HEK293 (cell line): Measurements from ENCODE around the gene ARHGAP26.

ENCODE experiments used
- CTCF ChIA-PET: fragments of 350-600 bp; formaldehyde crosslinking; extraction: SDS; loops from one replicate; lab custom pipeline; 2021; ENCODE audit warnings: antibody characterized with exemption; lab: Yijun Ruan, JAX
- POLR2A ChIA-PET: fragments of 300-600 bp; formaldehyde crosslinking; extraction: SDS; loops from one replicate; lab custom pipeline; 2020; ENCODE audit warnings: antibody characterized with exemption, inconsistent platforms; lab: Yijun Ruan, JAX
- H3K27ac ChIP-seq: fragments of 200-500 bp; sonication (Bioruptor generic); 2 replicates; pipeline ENCODE4 v1.5.1; 2014; ENCODE audit warnings: low read depth, low read length, control low read depth, inconsistent platforms; ENCODE audit errors: extremely low read depth
- H3K36me3 ChIP-seq, 2 experiments: fragments of 200-500 bp in 1 of 2; sonication (Bioruptor generic) in 1 of 2; 1 replicate in 1 of 2; 2 replicates in 1 of 2; pipeline ENCODE4 v1.5.1; 2014 to 2017; ENCODE audit warnings: inconsistent platforms in 2 of 2, low read length in 2 of 2; ENCODE audit not compliant: control insufficient read depth in 2 of 2, insufficient read depth in 1 of 2
- H3K4me1 ChIP-seq: fragments of 200-500 bp; sonication (Bioruptor generic); 2 replicates; pipeline ENCODE4 v1.5.1; 2014; ENCODE audit warnings: mild to moderate bottlenecking, low read length, inconsistent platforms; ENCODE audit not compliant: control insufficient read depth, insufficient read depth
- H3K4me3 ChIP-seq: 2 replicates; pipeline ENCODE4 v1.5.1; 2011; ENCODE audit warnings: low read depth, mild to moderate bottlenecking, control low read depth, low read length, moderate library complexity
- H3K9me3 ChIP-seq: fragments of 200-500 bp; sonication (Bioruptor generic); 2 replicates; pipeline ENCODE4 v1.5.1; 2014; ENCODE audit warnings: low read depth, low read length, inconsistent platforms; ENCODE audit not compliant: control insufficient read depth, insufficient read depth
- MZF1 ChIP-seq: fragments of 450-650 bp; formaldehyde crosslinking; IDR thresholded peaks from 2 replicates; pipeline ENCODE4 v1.5.1; 2017; ENCODE audit warnings: missing biosample characterization, missing genetic modification characterization, borderline replicate concordance
- PATZ1 ChIP-seq: fragments of 450-650 bp; formaldehyde crosslinking; IDR thresholded peaks from 2 replicates; pipeline ENCODE4 v1.5.1; 2016; ENCODE audit warnings: missing biosample characterization, missing genetic modification characterization
- PBX3 ChIP-seq: sonication (generic); formaldehyde crosslinking; IDR thresholded peaks from 2 replicates; pipeline ENCODE4 v1.8.1; 2022; ENCODE audit warnings: mild to moderate bottlenecking, moderate library complexity, missing genetic modification reagents
- ZBTB1 ChIP-seq: fragments of 450-650 bp; formaldehyde crosslinking; IDR thresholded peaks from 2 replicates; pipeline ENCODE4 v1.5.1; 2016; ENCODE audit warnings: missing biosample characterization, missing genetic modification characterization
- ZBTB20 ChIP-seq: fragments of 450-650 bp; formaldehyde crosslinking; IDR thresholded peaks from 2 replicates; pipeline ENCODE4 v1.5.1; 2016; ENCODE audit warnings: missing biosample characterization, missing genetic modification characterization
- ZBTB48 ChIP-seq: fragments of 450-650 bp; formaldehyde crosslinking; IDR thresholded peaks from 2 replicates; pipeline ENCODE4 v1.5.1; 2016; ENCODE audit warnings: missing biosample characterization, missing genetic modification characterization
- ZIC2 ChIP-seq: fragments of 450-650 bp; formaldehyde crosslinking; IDR thresholded peaks from 2 replicates; pipeline ENCODE4 v1.5.1; 2016; ENCODE audit warnings: missing biosample characterization, missing genetic modification characterization
- ZNF132 ChIP-seq: fragments of 450-650 bp; formaldehyde crosslinking; IDR thresholded peaks from 2 replicates; pipeline ENCODE4 v1.5.1; 2017; ENCODE audit warnings: missing biosample characterization, missing genetic modification characterization, borderline replicate concordance
- ZNF157 ChIP-seq: fragments of 450-650 bp; formaldehyde crosslinking; IDR thresholded peaks from 2 replicates; pipeline ENCODE4 v1.5.1; 2016; ENCODE audit warnings: missing biosample characterization, missing genetic modification characterization
- ZNF202 ChIP-seq: fragments of 450-650 bp; formaldehyde crosslinking; IDR thresholded peaks from 2 replicates; pipeline ENCODE4 v1.5.1; 2016; ENCODE audit warnings: missing biosample characterization, missing genetic modification characterization, borderline replicate concordance
- ZNF211 ChIP-seq: fragments of 450-650 bp; formaldehyde crosslinking; IDR thresholded peaks from 2 replicates; pipeline ENCODE4 v1.5.1; 2016; ENCODE audit warnings: low read depth, missing biosample characterization, missing genetic modification characterization
- ZNF214 ChIP-seq: fragments of 450-650 bp; formaldehyde crosslinking; IDR thresholded peaks from 2 replicates; pipeline ENCODE4 v1.5.1; 2017; ENCODE audit warnings: missing biosample characterization, mild to moderate bottlenecking, missing genetic modification characterization, borderline replicate concordance
- ZNF391 ChIP-seq: fragments of 450-650 bp; formaldehyde crosslinking; IDR thresholded peaks from 2 replicates; pipeline ENCODE4 v1.5.1; 2016; ENCODE audit warnings: low read depth, missing biosample characterization, missing genetic modification characterization, borderline replicate concordance
- ZNF510 ChIP-seq: fragments of 450-650 bp; formaldehyde crosslinking; IDR thresholded peaks from 2 replicates; pipeline ENCODE4 v1.5.1; 2018; ENCODE audit warnings: mild to moderate bottlenecking, missing genetic modification characterization, missing biosample characterization; ENCODE audit not compliant: insufficient replicate concordance
- ZNF658 ChIP-seq: fragments of 450-650 bp; formaldehyde crosslinking; IDR thresholded peaks from 2 replicates; pipeline ENCODE4; 2016; ENCODE audit warnings: missing biosample characterization, missing genetic modification characterization
- ZNF704 ChIP-seq: fragments of 450-650 bp; formaldehyde crosslinking; IDR thresholded peaks from 2 replicates; pipeline ENCODE4 v1.5.1; 2016; ENCODE audit warnings: missing biosample characterization, missing genetic modification characterization
- ZNF707 ChIP-seq: fragments of 450-650 bp; formaldehyde crosslinking; IDR thresholded peaks from 2 replicates; pipeline ENCODE4 v1.5.1; 2016; ENCODE audit warnings: missing biosample characterization, missing genetic modification characterization
- ZNF830 ChIP-seq: fragments of 450-650 bp; IDR thresholded peaks from 2 replicates; pipeline ENCODE4 v1.5.0; 2018; ENCODE audit warnings: missing biosample characterization, missing genetic modification characterization, low read depth, mild to moderate bottlenecking, moderate library complexity

Gene ARHGAP26

GRCh38 chr5:142798099-142798770 lies 28.1 kb downstream of the ARHGAP26 start:
- Histone ChIP-seq H3K9me3 (no peaks in the 10 kb centered on the region), H3K27ac (no peak overlapping the region), H3K4me1 (0 out of 2 replicates have a peak, but pooled peaks cover 2% of the 10 kb centered on the region), H3K4me3 (no peak overlapping the region), H3K36me3 (no peaks in the 10 kb centered on the region)
- ChIA-PET CTCF (interaction anchor here (0.6 to 2.5 kb wide), 6 partner anchors 19 to 144 kb away, joined by 3 to 13 read pairs (median 3); no protein-coding TSS in a partner anchor), POLR2A (no interaction called here)
- TF ChIP-seq ZNF658 (tag by site-specific recombination): no peak
- TF ChIP-seq ZBTB20 (tag by site-specific recombination): no peak
- no peak for TF ChIP-seq ZNF202 (tag by site-specific recombination)
- TF ChIP-seq ZNF211 (tag by site-specific recombination): no peak
- TF ChIP-seq ZNF214: no peak
- TF ChIP-seq ZNF707 (tag by site-specific recombination): no peak
- TF ChIP-seq PATZ1: no peak
- no peak for TF ChIP-seq ZIC2 (tag by site-specific recombination)
- TF ChIP-seq ZBTB48 (tag by site-specific recombination): no peak
- no peak for TF ChIP-seq PBX3

GRCh38 chr5:142800776-142801494 lies 30.8 kb downstream of the ARHGAP26 start:
- H3K36me3 ChIP-seq: no peaks in the 10 kb centered on the region; a peak in 1 of 3 replicates
- ChIA-PET POLR2A (no interaction called here), CTCF (no interaction called here)
- no peak overlapping the region for H3K4me3 ChIP-seq
- H3K4me1 ChIP-seq: 0 out of 2 replicates have a peak, but pooled peaks cover 2% of the 10 kb centered on the region
- H3K9me3 ChIP-seq: no peaks in the 10 kb centered on the region
- no peak overlapping the region for H3K27ac ChIP-seq
- TF ChIP-seq ZNF830 (tag by site-specific recombination) (no peak), ZNF704 (tag by site-specific recombination) (no peak), ZNF510 (no peak), ZNF132 (tag by site-specific recombination) (no peak), ZBTB1 (no peak), MZF1 (tag by site-specific recombination) (no peak), ZNF391 (tag by site-specific recombination) (no peak), ZNF157 (tag by site-specific recombination) (no peak)
